WTC11 (cell line): ENCODE measurements around the gene RAPGEF3. TPM values are rescaled to one million over a fixed set of nuclear protein-coding genes. Genes with fewer than 3 reads are reported as not detected.
A peak's percentile ranks its signal among the peaks of the same experiment; 100 is the strongest.

ENCODE experiments used
- ATAC-seq: fragments of 200-7000 bp; cut with Tn5 transposase; 2 replicates; pipeline ENCODE4 v1.10.0; 2021; ENCODE audit warnings: mild to moderate bottlenecking, moderate library complexity
- CTCF ChIA-PET: fragments of 300-600 bp; sonication (Branson Sonifier 250); formaldehyde crosslinking; loops from one replicate; lab custom pipeline; 2021; ENCODE audit warnings: antibody characterized with exemption; lab: Charles Lee
- POLR2A ChIA-PET: fragments of 350-600 bp; sonication (Branson Sonifier 250); formaldehyde crosslinking; loops from one replicate; lab custom pipeline; 2021; ENCODE audit warnings: antibody characterized with exemption; lab: Charles Lee
- DNase-seq: peaks from one replicate; pipeline ENCODE4 v3.0.0; 2021; ENCODE audit warnings: low spot score
- H3K27ac Mint-ChIP-seq: 2 replicates; pipeline ENCODE4 v1.8.0; 2021; ENCODE audit warnings: mixed read lengths
- H3K27me3 Mint-ChIP-seq: 2 replicates; pipeline ENCODE4 v1.8.0; 2021; ENCODE audit warnings: low read depth, mild to moderate bottlenecking, moderate library complexity, mixed read lengths
- H3K36me3 Mint-ChIP-seq: 2 replicates; pipeline ENCODE4 v1.8.0; 2021; ENCODE audit warnings: mixed read lengths
- H3K4me1 Mint-ChIP-seq: 2 replicates; pipeline ENCODE4 v1.8.0; 2022; ENCODE audit warnings: mixed read lengths
- H3K4me3 Mint-ChIP-seq: 2 replicates; pipeline ENCODE4 v1.8.0; 2021; ENCODE audit warnings: mild to moderate bottlenecking, moderate library complexity, mixed read lengths
- H3K9me3 Mint-ChIP-seq: 2 replicates; pipeline ENCODE4 v1.8.0; 2021; ENCODE audit warnings: mixed read lengths
- CBFB ChIP-seq: sonication (generic); formaldehyde crosslinking; IDR thresholded peaks from 2 replicates; pipeline ENCODE4 v1.8.1; 2022; ENCODE audit warnings: mild to moderate bottlenecking, low read depth, missing genetic modification reagents
- GABPB1 ChIP-seq: sonication (generic); formaldehyde crosslinking; IDR thresholded peaks from 2 replicates; pipeline ENCODE4 v1.8.1; 2023; ENCODE audit warnings: mild to moderate bottlenecking, missing genetic modification reagents
- JAZF1 ChIP-seq: fragments of 250-450 bp; sonication (Bioruptor Pico); IDR thresholded peaks from 2 replicates; pipeline ENCODE4 v1.9.0; 2021; ENCODE audit warnings: moderate library complexity, mild to moderate bottlenecking, inconsistent platforms
- MXD4 ChIP-seq: fragments of 250-450 bp; sonication (Bioruptor Pico); IDR thresholded peaks from 2 replicates; pipeline ENCODE4 v1.8.0; 2021; ENCODE audit warnings: mild to moderate bottlenecking, moderate library complexity, borderline replicate concordance
- NR2C2 ChIP-seq: sonication (generic); formaldehyde crosslinking; IDR thresholded peaks from 2 replicates; pipeline ENCODE4 v1.8.0; 2022; ENCODE audit warnings: mild to moderate bottlenecking, missing genetic modification reagents
- SP1 ChIP-seq: sonication (generic); formaldehyde crosslinking; conservative IDR thresholded peaks from 2 replicates; pipeline ENCODE4 v1.8.1; 2022; ENCODE audit warnings: missing genetic modification reagents
- ZNF232 ChIP-seq: sonication (generic); formaldehyde crosslinking; IDR thresholded peaks from 2 replicates; pipeline ENCODE4 v1.8.0; 2022; ENCODE audit warnings: mild to moderate bottlenecking, missing genetic modification reagents
- ZNF317 ChIP-seq: sonication (generic); formaldehyde crosslinking; IDR thresholded peaks from 2 replicates; pipeline ENCODE4 v1.8.1; 2023; ENCODE audit warnings: low read depth, mild to moderate bottlenecking, moderate library complexity, missing genetic modification reagents, borderline replicate concordance
- ZNF396 ChIP-seq: fragments of 250-450 bp; sonication (Bioruptor Pico); IDR thresholded peaks from 2 replicates; pipeline ENCODE4 v1.8.0; 2021; ENCODE audit warnings: mild to moderate bottlenecking, moderate library complexity, borderline replicate concordance
- ZNF671 ChIP-seq: fragments of 250-450 bp; sonication (Bioruptor Pico); IDR thresholded peaks from 2 replicates; pipeline ENCODE4 v1.8.0; 2021; ENCODE audit warnings: mild to moderate bottlenecking
- total RNA-seq: library from RNA; stranded (reverse); gene quantifications from 3 replicates; pipeline ENCODE4 v1.2.3, GENCODE V29; 2021
- TF ChIP-seq, protein P1 (sequence below): sonication (generic); formaldehyde crosslinking; conservative IDR thresholded peaks from 2 replicates; pipeline ENCODE4 v1.8.1; 2022; ENCODE audit warnings: mild to moderate bottlenecking, missing genetic modification reagents
- TF ChIP-seq, protein P2 (sequence below): sonication (generic); formaldehyde crosslinking; IDR thresholded peaks from 2 replicates; pipeline ENCODE4 v1.8.1; 2023; ENCODE audit warnings: mild to moderate bottlenecking, missing genetic modification reagents
- TF ChIP-seq, protein P3 (sequence below): fragments of 250-450 bp; sonication (Bioruptor Pico); IDR thresholded peaks from 2 replicates; pipeline ENCODE4 v1.9.0; 2021; ENCODE audit warnings: mild to moderate bottlenecking, borderline replicate concordance
- TF ChIP-seq, protein P4 (sequence below): sonication (generic); formaldehyde crosslinking; IDR thresholded peaks from 2 replicates; pipeline ENCODE4 v1.8.0; 2022; ENCODE audit warnings: missing genetic modification reagents
- TF ChIP-seq, protein P5 (sequence below): sonication (generic); formaldehyde crosslinking; IDR thresholded peaks from 2 replicates; pipeline ENCODE4 v1.8.1; 2023; ENCODE audit warnings: mild to moderate bottlenecking, missing genetic modification reagents, moderate library complexity
- TF ChIP-seq, protein P6 (sequence below): sonication (generic); formaldehyde crosslinking; IDR thresholded peaks from 2 replicates; pipeline ENCODE4 v1.8.0; 2022; ENCODE audit warnings: mild to moderate bottlenecking, missing genetic modification reagents

The RAPGEF3 gene
- total RNA-seq, 1 experiment from 2014 or later: 13.3 TPM

DNA sequence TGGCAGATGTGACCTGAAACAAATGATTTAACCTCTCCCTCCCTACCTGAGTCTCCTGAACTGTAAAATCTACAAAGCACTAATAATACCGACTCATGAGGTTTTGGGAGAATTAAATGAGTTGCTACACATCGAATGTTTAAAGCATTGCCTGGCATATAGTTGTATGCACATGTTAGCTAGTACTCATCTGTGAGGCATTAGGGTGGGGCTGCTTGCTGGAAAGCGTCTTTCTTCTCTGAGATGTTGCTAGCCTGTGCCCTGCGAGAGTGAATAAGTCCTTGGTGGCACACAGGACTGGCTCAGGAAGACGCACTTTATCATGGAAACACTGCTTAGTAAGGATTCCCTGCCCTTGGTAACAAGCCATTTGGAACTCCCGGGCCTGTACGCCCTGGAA lies 6.1 kb downstream of the RAPGEF3 start:
- Mint-ChIP-seq H3K27ac (peak overlapping the region; percentile 80; the same call in 1 of the 2 replicates), H3K4me3 (no peak overlapping the region), H3K36me3 (no peaks in the 10 kb centered on the region), H3K9me3 (no peaks in the 10 kb centered on the region), H3K27me3 (no peaks in the 10 kb centered on the region; the same call in 1 of the 2 replicates), H3K4me1 (peaks cover 54% of the 10 kb centered on the region)
- ChIA-PET CTCF (interaction anchor here (0.6 to 10.5 kb wide), 5 partner anchors 10 to 86 kb away, joined by 4 to 173 read pairs (median 15); partner anchors contain the start of gene SLC48A1), POLR2A (no interaction called here)
- ATAC-seq: no peak
- DNase-seq: no peak
- no peak for TF ChIP-seq JAZF1
- TF ChIP-seq, protein P1, sequence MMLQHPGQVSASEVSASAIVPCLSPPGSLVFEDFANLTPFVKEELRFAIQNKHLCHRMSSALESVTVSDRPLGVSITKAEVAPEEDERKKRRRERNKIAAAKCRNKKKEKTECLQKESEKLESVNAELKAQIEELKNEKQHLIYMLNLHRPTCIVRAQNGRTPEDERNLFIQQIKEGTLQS (CRISPR knock-in tag): no peak
- TF ChIP-seq ZNF396: no peak
- TF ChIP-seq SP1 (CRISPR knock-in tag): no peak
- TF ChIP-seq, protein P2, sequence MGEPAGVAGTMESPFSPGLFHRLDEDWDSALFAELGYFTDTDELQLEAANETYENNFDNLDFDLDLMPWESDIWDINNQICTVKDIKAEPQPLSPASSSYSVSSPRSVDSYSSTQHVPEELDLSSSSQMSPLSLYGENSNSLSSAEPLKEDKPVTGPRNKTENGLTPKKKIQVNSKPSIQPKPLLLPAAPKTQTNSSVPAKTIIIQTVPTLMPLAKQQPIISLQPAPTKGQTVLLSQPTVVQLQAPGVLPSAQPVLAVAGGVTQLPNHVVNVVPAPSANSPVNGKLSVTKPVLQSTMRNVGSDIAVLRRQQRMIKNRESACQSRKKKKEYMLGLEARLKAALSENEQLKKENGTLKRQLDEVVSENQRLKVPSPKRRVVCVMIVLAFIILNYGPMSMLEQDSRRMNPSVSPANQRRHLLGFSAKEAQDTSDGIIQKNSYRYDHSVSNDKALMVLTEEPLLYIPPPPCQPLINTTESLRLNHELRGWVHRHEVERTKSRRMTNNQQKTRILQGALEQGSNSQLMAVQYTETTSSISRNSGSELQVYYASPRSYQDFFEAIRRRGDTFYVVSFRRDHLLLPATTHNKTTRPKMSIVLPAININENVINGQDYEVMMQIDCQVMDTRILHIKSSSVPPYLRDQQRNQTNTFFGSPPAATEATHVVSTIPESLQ (CRISPR knock-in tag): no peak
- TF ChIP-seq NR2C2 (CRISPR knock-in tag): no peak

DNA sequence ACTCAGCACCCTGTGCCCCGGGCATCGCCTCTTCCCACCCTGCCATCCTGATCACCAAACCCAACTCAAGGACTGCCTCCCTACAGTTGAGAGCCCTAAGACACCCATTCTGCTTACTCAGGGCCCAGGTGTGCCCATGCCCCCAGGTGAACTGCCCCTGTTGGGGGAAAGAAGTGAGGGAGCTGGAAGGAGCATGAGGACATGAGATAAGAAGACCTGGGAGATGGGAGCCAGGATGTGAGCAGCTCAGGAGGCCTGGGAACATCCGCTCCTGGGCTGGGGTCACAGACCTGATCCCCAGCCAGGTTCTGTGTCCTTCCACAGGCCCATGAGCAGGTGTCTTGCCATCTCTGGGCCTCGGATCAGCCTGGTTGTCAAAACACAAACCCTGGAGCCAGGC lies 6.6 kb downstream of the RAPGEF3 start:
- CTCF ChIA-PET: interaction anchor here (0.6 to 10.5 kb wide), 4 partner anchors 10 to 86 kb away, joined by 4 to 173 read pairs (median 86); no protein-coding TSS in a partner anchor
- H3K27me3 Mint-ChIP-seq: no peaks in the 10 kb centered on the region; the same call in 1 of the 2 replicates
- POLR2A ChIA-PET: no interaction called here
- no peaks in the 10 kb centered on the region for H3K36me3 Mint-ChIP-seq
- DNase-seq: no peak
- TF ChIP-seq, protein P3, sequence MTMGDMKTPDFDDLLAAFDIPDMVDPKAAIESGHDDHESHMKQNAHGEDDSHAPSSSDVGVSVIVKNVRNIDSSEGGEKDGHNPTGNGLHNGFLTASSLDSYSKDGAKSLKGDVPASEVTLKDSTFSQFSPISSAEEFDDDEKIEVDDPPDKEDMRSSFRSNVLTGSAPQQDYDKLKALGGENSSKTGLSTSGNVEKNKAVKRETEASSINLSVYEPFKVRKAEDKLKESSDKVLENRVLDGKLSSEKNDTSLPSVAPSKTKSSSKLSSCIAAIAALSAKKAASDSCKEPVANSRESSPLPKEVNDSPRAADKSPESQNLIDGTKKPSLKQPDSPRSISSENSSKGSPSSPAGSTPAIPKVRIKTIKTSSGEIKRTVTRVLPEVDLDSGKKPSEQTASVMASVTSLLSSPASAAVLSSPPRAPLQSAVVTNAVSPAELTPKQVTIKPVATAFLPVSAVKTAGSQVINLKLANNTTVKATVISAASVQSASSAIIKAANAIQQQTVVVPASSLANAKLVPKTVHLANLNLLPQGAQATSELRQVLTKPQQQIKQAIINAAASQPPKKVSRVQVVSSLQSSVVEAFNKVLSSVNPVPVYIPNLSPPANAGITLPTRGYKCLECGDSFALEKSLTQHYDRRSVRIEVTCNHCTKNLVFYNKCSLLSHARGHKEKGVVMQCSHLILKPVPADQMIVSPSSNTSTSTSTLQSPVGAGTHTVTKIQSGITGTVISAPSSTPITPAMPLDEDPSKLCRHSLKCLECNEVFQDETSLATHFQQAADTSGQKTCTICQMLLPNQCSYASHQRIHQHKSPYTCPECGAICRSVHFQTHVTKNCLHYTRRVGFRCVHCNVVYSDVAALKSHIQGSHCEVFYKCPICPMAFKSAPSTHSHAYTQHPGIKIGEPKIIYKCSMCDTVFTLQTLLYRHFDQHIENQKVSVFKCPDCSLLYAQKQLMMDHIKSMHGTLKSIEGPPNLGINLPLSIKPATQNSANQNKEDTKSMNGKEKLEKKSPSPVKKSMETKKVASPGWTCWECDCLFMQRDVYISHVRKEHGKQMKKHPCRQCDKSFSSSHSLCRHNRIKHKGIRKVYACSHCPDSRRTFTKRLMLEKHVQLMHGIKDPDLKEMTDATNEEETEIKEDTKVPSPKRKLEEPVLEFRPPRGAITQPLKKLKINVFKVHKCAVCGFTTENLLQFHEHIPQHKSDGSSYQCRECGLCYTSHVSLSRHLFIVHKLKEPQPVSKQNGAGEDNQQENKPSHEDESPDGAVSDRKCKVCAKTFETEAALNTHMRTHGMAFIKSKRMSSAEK (CRISPR knock-in tag): no peak
- TF ChIP-seq, protein P4, sequence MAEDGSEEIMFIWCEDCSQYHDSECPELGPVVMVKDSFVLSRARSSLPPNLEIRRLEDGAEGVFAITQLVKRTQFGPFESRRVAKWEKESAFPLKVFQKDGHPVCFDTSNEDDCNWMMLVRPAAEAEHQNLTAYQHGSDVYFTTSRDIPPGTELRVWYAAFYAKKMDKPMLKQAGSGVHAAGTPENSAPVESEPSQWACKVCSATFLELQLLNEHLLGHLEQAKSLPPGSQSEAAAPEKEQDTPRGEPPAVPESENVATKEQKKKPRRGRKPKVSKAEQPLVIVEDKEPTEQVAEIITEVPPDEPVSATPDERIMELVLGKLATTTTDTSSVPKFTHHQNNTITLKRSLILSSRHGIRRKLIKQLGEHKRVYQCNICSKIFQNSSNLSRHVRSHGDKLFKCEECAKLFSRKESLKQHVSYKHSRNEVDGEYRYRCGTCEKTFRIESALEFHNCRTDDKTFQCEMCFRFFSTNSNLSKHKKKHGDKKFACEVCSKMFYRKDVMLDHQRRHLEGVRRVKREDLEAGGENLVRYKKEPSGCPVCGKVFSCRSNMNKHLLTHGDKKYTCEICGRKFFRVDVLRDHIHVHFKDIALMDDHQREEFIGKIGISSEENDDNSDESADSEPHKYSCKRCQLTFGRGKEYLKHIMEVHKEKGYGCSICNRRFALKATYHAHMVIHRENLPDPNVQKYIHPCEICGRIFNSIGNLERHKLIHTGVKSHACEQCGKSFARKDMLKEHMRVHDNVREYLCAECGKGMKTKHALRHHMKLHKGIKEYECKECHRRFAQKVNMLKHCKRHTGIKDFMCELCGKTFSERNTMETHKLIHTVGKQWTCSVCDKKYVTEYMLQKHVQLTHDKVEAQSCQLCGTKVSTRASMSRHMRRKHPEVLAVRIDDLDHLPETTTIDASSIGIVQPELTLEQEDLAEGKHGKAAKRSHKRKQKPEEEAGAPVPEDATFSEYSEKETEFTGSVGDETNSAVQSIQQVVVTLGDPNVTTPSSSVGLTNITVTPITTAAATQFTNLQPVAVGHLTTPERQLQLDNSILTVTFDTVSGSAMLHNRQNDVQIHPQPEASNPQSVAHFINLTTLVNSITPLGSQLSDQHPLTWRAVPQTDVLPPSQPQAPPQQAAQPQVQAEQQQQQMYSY: no peak
- H3K4me3 Mint-ChIP-seq: no peak overlapping the region
- no peak for ATAC-seq
- peaks cover 53% of the 10 kb centered on the region for H3K4me1 Mint-ChIP-seq
- no peaks in the 10 kb centered on the region for H3K9me3 Mint-ChIP-seq
- no peak overlapping the region for H3K27ac Mint-ChIP-seq

DNA sequence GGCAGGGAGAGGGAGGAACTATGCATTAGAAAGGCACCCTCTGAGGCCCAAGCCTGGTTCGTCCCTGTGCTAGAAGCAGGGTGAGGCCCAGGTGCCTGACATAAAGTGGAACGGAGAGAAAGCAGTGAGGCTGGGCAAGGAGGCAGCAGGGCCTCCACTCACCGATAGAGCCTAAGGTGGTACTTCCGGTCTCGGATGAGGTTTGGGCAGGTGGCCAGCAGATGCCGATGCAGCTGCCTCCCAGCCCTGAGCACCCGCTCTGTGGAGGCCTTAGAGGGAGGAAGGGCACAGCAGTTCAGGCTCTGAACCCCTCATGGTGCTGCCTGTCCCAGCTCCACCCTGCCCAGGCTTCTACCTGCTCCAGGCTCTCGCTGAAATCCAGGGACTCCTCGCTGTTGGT lies 7.1 kb downstream of the RAPGEF3 start:
- CTCF ChIA-PET: interaction anchor here (1.0 to 10.5 kb wide), 4 partner anchors 9 to 87 kb away, joined by 4 to 173 read pairs (median 86); no protein-coding TSS in a partner anchor
- no peak overlapping the region for H3K27ac Mint-ChIP-seq
- peaks cover 55% of the 10 kb centered on the region for H3K4me1 Mint-ChIP-seq
- no peaks in the 10 kb centered on the region for H3K36me3 Mint-ChIP-seq
- POLR2A ChIA-PET: no interaction called here
- H3K27me3 Mint-ChIP-seq: no peaks in the 10 kb centered on the region; the same call in 1 of the 2 replicates
- H3K9me3 Mint-ChIP-seq: no peaks in the 10 kb centered on the region
- H3K4me3 Mint-ChIP-seq: no peak overlapping the region
- no peak for TF ChIP-seq MXD4 (CRISPR knock-in tag)
- TF ChIP-seq, protein P5, sequence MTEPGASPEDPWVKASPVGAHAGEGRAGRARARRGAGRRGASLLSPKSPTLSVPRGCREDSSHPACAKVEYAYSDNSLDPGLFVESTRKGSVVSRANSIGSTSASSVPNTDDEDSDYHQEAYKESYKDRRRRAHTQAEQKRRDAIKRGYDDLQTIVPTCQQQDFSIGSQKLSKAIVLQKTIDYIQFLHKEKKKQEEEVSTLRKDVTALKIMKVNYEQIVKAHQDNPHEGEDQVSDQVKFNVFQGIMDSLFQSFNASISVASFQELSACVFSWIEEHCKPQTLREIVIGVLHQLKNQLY (CRISPR knock-in tag): no peak
- TF ChIP-seq ZNF317: no peak
- no peak for TF ChIP-seq ZNF232
- no peak for TF ChIP-seq CBFB (CRISPR knock-in tag)
- TF ChIP-seq ZNF671: no peak
- TF ChIP-seq, protein P6, sequence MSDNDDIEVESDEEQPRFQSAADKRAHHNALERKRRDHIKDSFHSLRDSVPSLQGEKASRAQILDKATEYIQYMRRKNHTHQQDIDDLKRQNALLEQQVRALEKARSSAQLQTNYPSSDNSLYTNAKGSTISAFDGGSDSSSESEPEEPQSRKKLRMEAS: no peak
- no peak for TF ChIP-seq GABPB1
- DNase-seq (no peak), ATAC-seq (no peak)
